Dedifferentiated amniotic fluid mesenchymal stem cell (primary cell): Measurements from ENCODE around the gene LCN9.
"Not testable (repeated sequence)": the region's sequence is repeated elsewhere in the genome, so short reads cannot be mapped to it uniquely, and the experiment has no call there.

ENCODE experiments used
- DNase-seq: peaks from one replicate; pipeline ENCODE4 v3.0.0-alpha.2; 2016; ENCODE audit errors: extremely low spot score

Gene LCN9

GRCh38 chr9:135662758-135663450 lies at the start of gene LCN9:
LCN9 (plus strand) TSS chr9:135663309; CDS start chr9:135663322, 13 bp downstream.
- no peak for DNase-seq

- DNase-seq: no peak
These were observed 48.9 kb upstream of the LCN9 start for GRCh38 chr9:135613946-135614805.

- DNase-seq: no peak
These were observed 48.1 kb upstream of the LCN9 start for GRCh38 chr9:135614821-135615665.

- DNase-seq: no peak
These were observed 47.2 kb upstream of the LCN9 start for GRCh38 chr9:135615666-135616618.

- DNase-seq: no peak
These were observed 46.2 kb upstream of the LCN9 start for GRCh38 chr9:135616619-135617537.

GRCh38 chr9:135617538-135617900 lies 45.6 kb upstream of the LCN9 start:
- DNase-seq: no peak

- no peak for DNase-seq
These were observed 45.1 kb upstream of the LCN9 start for GRCh38 chr9:135617991-135618411.

- DNase-seq: no peak
These were observed 44.1 kb upstream of the LCN9 start for GRCh38 chr9:135618866-135619598.

GRCh38 chr9:135619599-135619886 lies 43.6 kb upstream of the LCN9 start:
- no peak for DNase-seq

- DNase-seq: no peak
These were observed 42.6 kb upstream of the LCN9 start for GRCh38 chr9:135620558-135620957.

- DNase-seq: no peak
These were observed 40.6 kb upstream of the LCN9 start for GRCh38 chr9:135622415-135623020.

GRCh38 chr9:135624282-135624681 lies 38.8 kb upstream of the LCN9 start:
- no peak for DNase-seq

- no peak for DNase-seq
These were observed 30.3 kb upstream of the LCN9 start for GRCh38 chr9:135632841-135633240.

GRCh38 chr9:135636930-135637530 lies 26.1 kb upstream of the LCN9 start:
- DNase-seq: not testable (repeated sequence)

GRCh38 chr9:135639196-135639595 lies 23.9 kb upstream of the LCN9 start, which contains the start of gene GLT6D1:
GLT6D1 (minus strand) TSS chr9:135639540; CDS start chr9:135639187, 353 bp downstream.
- DNase-seq: no peak

GRCh38 chr9:135641047-135641446 lies 22.1 kb upstream of the LCN9 start:
- DNase-seq: no peak

- no peak for DNase-seq
These were observed 21.4 kb upstream of the LCN9 start for GRCh38 chr9:135641745-135642144.

- DNase-seq: no peak
These were observed 18.4 kb upstream of the LCN9 start for GRCh38 chr9:135644631-135645218.
